Measurements from ENCODE around the gene MARK2.

DNA sequence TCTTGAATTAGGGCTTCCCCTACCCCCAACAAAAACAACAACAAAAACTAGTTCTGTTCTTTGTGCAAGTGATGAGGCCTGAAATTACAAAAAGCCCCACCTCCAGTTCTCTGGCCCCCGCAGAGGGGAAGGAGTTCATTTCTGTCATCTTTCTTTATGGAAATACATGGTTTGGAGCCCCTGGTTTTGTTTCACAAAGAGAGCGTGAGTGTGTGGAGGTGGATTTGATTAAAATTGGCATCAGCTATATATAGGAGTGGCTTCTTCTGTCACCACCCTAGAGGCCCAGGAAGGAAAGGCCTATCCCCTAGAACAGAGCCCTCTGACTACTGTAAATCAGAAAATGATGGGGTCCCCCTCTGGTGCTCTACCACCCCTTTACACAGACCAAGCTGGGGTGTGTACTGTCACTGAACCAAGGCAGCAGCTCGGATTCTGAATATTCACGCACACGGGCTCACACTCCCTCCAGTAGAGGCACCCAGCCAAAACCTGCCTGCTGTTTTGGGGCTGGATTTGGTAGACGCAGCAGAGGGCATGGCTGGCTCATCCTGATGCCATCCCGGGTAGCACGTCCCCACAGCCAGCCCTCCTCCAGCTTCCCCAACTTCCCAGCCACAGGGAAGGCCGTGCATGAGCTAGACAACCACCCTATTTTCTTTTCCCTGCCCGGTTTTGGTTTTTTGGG is 58.7 kb downstream of the MARK2 start:
- no peak for TF ChIP-seq POLR2A (IDR thresholded peaks at IDR 0.05)
- no peak for TF ChIP-seq POLR2AphosphoS5 (IDR thresholded peaks at IDR 0.05)
- TF ChIP-seq, protein P1, sequence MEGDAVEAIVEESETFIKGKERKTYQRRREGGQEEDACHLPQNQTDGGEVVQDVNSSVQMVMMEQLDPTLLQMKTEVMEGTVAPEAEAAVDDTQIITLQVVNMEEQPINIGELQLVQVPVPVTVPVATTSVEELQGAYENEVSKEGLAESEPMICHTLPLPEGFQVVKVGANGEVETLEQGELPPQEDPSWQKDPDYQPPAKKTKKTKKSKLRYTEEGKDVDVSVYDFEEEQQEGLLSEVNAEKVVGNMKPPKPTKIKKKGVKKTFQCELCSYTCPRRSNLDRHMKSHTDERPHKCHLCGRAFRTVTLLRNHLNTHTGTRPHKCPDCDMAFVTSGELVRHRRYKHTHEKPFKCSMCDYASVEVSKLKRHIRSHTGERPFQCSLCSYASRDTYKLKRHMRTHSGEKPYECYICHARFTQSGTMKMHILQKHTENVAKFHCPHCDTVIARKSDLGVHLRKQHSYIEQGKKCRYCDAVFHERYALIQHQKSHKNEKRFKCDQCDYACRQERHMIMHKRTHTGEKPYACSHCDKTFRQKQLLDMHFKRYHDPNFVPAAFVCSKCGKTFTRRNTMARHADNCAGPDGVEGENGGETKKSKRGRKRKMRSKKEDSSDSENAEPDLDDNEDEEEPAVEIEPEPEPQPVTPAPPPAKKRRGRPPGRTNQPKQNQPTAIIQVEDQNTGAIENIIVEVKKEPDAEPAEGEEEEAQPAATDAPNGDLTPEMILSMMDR (IDR thresholded peaks at IDR 0.05) = no peak
- TF ChIP-seq EP300 (IDR thresholded peaks at IDR 0.05) = no peak

Data from sigmoid colon (tissue), 4 donors.